Ureter (tissue), 1 donor: ENCODE measurements around the gene GP2. TPM values are rescaled to one million over a fixed set of nuclear protein-coding genes. Genes with fewer than 3 reads are reported as not detected.

Experiments used
- DNase-seq: peaks from one replicate; pipeline ENCODE4 v3.0.0-alpha.2; 2020; ENCODE audit warnings: low spot score
- total RNA-seq: library from RNA; stranded (reverse); gene quantifications from one replicate; pipeline ENCODE4 v1.2.4, GENCODE V29; 2023
- donor health status: DM: yes; HTN: yes; CAD: no.

The GP2 gene
- total RNA-seq, 1 donor from 2014 or later: 0.49 TPM

- DNase-seq: no peak
Observed at GRCh38 chr16:20307240-20307671, 20.1 kb downstream of the GP2 start.

GRCh38 chr16:20306401-20306800, 20.9 kb downstream of the GP2 start:
- DNase-seq: no peak

- no peak for DNase-seq
Observed at GRCh38 chr16:20303012-20303411, 24.3 kb downstream of the GP2 start.

DNA sequence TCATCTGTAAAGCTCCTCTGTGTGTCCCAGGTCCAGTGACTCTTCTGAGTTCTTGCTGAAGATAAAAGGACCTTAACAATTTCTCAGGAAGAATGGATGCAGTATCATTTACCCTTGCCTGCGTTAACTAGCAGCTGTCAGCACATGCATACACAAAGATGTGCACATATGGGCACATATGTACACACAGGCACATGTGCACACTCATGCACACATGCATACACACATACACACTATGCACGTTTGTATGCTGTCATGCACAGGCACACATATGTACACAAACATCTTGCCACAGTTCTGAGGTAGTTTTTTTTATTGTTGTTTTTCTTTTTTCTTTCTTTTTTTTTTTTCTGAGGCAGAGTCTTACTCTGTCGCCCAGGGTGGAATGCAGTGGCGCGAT, 24.9 kb downstream of the GP2 start:
- no peak for DNase-seq

DNA sequence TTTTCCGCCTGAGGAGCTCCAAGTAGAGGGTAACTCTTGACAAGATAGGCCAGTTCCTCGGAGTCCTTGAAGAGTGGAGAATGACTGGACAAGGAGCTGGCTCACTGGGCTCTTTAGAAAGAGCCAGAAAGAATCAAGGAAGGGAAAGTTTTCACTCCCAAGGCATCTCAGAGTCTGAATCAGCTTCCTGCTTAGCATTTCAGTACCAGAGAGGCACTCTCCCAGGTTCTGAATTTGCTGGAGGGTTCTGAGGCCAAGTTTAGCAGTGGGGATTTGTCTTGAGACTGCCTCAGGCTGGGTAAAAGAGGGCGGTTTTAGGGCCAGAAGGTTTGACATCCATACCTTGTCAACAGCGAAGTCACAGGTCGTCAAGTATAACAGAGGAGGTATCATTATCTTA, 25.5 kb downstream of the GP2 start:
- DNase-seq: no peak

DNA sequence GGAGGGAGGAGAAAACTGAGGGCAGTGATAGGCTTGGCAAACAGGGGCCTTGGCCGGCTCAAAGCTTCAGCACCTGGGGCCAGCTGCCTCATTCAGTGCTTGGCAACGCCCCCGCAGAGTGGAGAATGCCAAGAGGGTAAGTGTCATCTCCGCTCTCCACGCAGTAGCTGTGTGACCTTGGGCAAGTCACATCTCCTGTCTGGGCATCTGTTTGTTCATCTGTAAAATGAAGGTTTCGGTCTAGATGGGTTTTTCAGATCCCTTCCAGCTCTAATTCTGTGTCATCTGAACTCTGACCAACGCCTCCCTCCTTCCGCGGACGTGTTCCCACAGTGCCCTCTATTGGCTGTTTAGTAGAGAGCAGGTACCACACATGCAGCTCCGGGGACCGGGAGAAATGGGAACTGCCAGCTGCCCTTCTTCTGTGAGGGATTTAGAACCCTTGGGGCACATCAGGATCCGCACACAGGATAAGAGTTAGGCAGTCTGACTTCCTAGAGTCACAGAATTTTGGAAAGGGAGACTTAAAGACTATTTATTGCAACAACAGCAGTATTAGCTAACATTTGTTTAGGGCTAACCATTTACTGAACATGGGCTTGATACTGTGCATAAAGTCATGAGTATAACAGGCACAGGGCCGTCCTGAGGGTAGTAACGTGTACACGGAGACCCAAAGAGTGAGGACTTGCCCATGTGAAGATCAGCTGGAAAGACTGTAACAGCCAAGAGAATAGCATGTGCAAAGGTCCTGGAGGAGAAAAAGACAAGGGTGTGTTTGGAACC, 26.8 kb downstream of the GP2 start:
- peak; percentile 45 for DNase-seq

DNA sequence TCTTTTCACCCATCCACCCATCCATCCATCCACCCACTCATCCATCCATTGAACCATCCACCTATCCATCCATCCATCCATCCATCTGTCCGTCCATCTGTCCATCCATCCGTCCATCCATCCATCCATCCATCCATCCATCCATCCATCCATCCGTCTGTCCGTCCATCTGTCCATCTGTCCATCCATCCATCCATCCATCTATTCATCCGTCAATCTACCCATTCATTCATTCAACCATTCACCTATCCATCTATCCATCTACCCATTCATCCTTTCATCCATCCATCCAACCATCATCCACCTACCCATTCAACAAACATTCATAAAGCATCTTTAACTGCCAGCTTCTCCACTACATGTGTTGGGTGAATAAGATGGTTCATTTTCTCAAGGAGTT, 28.9 kb downstream of the GP2 start:
- no peak for DNase-seq

DNA sequence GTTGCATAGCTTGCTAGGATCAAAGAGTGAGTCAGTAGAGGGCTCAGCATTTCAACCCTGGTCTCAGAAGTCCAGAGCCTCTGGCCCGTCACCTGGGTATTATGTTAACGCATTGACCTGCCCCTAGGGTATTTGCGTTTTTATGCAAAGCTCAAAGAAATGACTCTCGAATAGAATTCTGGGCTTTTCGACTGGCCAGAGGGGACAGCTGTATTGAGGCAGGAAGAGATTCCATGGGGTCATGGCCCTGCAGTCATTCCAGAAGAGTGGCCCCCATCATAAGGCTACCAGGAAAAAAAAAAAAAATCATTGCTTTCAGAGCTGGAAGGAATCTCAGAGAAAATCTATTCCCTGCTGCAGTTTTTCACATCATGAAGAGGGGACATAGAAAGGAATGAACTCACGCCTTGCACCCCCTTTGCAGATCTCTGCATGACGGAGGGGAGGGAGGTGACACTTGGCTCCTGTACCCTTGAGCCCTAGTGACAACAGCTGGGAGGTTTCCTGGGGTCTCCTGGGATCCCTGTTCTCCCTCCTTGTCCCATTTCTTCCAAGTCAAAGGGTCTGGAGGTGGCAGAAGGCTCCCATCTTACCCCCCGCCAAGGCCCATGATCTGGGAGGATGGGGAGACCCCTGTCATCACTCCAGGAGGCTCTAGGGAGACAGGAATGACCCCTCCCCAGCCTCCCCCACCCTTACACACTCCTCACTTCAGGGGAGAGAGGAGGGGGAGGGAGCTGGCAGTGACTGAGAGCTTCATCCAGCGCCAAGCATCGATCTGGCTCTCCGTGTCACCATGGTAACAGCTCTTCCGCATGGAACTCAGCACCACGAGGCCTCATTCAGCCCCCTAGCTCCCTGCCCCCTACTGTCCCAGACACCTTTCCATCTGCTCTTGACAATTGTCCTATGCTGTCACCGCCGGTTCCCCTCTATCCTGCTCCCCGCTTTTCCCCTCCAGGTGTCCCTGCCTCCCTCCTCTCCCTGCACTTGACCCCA, 35.8 kb downstream of the GP2 start:
- DNase-seq: no peak

- no peak for DNase-seq
Observed at GRCh38 chr16:20289571-20289970, 37.7 kb downstream of the GP2 start.

DNA sequence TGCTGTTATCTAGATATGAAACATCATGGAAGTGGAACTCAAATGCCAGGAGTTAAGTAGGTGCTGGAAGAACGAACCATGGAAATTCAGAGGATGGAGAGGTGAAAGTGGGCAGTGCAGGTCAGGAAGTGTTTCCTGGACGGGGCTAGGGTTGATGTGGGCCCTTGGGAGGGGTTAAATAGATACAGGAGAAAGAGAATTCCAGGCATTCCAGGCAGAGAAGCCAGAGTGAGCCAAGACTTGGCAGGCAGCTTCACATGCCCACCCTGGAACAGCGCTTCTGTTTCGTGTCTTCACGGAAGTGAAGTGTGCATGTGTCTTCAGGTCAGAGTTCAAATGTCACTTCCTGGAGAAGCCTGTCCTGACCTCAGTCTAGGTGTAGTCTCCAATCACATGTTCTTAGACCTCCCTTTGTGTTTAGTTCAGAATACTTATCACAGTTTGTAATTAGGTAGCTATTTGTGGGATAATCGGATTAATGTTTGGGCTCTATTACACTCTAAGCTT, 41.3 kb downstream of the GP2 start:
- DNase-seq: no peak

DNA sequence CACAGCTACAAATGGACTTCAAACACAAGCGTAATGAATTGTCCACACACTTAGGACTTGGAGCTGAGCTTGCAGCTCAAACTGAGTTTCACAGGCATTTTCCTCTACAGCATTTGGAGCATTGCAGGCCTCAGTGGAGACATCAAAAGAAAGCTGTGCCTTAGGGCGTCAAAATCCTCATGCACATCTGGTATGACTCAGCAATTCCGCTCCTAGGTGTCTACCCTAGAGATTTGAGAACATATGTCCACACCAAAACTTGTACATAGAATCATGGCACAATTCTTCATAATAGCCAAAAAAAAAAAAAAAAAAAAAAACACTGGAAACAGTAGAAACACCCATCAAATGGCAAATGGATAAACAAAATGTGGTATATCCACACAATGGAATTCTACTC, 47.1 kb downstream of the GP2 start:
- no peak for DNase-seq

DNA sequence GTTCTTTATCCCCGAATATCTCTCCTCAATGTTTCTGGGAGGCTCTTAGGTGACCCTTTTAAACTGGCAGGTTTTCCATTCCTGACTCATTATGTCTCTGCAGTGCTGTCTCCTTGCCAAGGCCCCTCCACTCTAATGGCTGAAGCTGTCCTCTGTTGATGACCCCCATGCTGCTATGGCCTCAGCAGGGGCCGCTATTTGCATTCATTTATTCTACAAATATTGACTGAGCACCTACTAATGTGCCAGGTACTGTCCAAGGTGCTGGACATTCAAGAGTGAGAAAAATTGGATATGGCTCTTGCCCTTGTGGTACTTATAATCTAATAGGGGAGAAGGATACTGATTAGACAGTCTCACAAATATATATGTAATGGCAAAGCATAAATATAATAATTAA, 55.4 kb downstream of the GP2 start:
- DNase-seq: no peak

DNA sequence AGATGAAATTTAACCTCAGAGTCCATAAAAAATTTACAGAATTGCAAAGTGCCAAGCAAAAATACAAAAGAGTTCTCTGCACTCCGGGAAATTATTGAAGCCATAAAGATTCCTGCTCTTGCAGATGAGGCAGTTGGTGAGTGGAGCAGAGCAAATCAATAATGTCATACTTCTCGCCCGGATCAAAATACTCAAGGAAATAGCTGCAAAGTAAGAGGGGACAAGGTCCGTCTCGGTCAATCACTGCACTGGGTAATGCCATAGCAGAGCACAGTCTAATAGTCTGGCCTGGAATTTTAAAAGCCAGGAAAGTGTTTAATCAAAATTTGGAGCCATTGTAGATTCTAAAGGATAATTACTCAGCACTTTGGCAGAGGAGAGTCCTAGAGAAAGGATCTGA, 58.9 kb downstream of the GP2 start:
- no peak for DNase-seq

DNA sequence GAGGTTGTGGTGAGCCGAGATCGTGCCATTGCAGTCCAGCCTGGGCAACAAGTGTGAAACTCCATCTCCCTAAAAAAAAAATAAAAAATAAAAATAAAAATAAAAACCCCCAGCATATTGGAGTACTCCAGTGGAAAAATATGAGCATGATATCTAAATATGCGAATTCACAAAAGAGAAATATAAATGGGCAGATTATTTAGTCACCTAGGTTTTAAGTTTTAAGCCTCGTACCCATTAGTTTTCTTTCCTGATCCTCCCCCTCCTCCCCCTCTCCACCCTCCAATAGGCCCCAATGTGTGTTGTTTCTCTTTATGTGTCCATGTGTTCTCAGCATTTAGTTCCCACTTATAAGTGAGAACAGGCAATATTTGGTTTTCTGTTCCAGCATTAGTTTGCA, 62.3 kb downstream of the GP2 start:
- DNase-seq: no peak

- no peak for DNase-seq
Observed at GRCh38 chr16:20263138-20263855, 64.0 kb downstream of the GP2 start.

DNA sequence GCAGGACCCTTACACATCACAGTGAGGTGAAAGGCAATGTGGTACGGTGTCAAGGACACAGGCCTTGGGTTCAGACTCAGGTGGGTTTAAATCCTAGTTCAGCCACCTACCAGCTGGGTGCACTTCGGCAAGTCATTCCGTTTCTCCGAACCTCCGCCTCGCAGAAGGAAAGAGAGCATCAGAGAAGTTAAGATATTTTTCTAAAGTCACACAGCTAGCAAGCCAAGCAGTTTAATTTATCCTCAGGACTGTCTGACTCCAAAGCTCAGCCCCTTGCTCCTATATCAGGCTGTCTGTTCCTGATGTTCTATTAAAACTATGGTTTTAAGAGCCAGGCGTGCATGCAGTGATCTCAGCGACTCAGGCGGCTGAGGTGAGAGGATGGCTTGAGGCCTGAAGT, 65.1 kb downstream of the GP2 start:
- no peak for DNase-seq

- no peak for DNase-seq
Observed at GRCh38 chr16:20260215-20261009, 66.9 kb downstream of the GP2 start.
